Measurements from ENCODE around the gene TRMT2B.
A peak's percentile ranks its signal among the peaks of the same experiment; 100 is the strongest.
"Not testable (repeated sequence)": the region's sequence is repeated elsewhere in the genome, so short reads cannot be mapped to it uniquely, and the experiment has no call there.

Gene TRMT2B

GRCh38 chrX:100999451-100999850 is 52.5 kb downstream of the TRMT2B start:
- no peak for DNase-seq (ENCODE audit: low read depth in 2 of 2)

- peak in 1 of 2 experiments; percentile 11 for DNase-seq (ENCODE audit: low read depth in 2 of 2)
These were observed 56.4 kb downstream of the TRMT2B start for GRCh38 chrX:100995469-100995868.

- no peak for DNase-seq (ENCODE audit: low read depth in 2 of 2)
These were observed 57.3 kb downstream of the TRMT2B start for GRCh38 chrX:100994352-100995281.

GRCh38 chrX:100990139-100990538 is 61.8 kb downstream of the TRMT2B start:
- DNase-seq (ENCODE audit: low read depth in 2 of 2) = no peak

- no peak for DNase-seq (ENCODE audit: low read depth in 2 of 2)
These were observed 67.1 kb downstream of the TRMT2B start for GRCh38 chrX:100984818-100985217.

- not testable (repeated sequence) for DNase-seq (ENCODE audit: low read depth in 2 of 2)
These were observed 70.4 kb downstream of the TRMT2B start for GRCh38 chrX:100981498-100981845.

- DNase-seq (ENCODE audit: low read depth in 2 of 2) = no peak
These were observed 71.1 kb downstream of the TRMT2B start for GRCh38 chrX:100980608-100981497.

GRCh38 chrX:100979881-100980607 is 71.9 kb downstream of the TRMT2B start:
- no peak for DNase-seq (ENCODE audit: low read depth in 2 of 2)

- DNase-seq (ENCODE audit: low read depth in 2 of 2) = no peak
These were observed 75.7 kb downstream of the TRMT2B start for GRCh38 chrX:100976211-100976610.

- no peak for DNase-seq (ENCODE audit: low read depth in 2 of 2)
These were observed 76.7 kb downstream of the TRMT2B start for GRCh38 chrX:100975212-100975611.

- DNase-seq (ENCODE audit: low read depth in 2 of 2) = no peak
These were observed 78.5 kb downstream of the TRMT2B start for GRCh38 chrX:100973411-100973810.

- DNase-seq (ENCODE audit: low read depth in 2 of 2) = no peak
These were observed 82.0 kb downstream of the TRMT2B start for GRCh38 chrX:100969936-100970335.

GRCh38 chrX:100969408-100969807 is 82.5 kb downstream of the TRMT2B start, which contains the start of gene ARL13A:
TSS of gene ARL13A (plus strand) at chrX:100969708. CDS start at chrX:100973690, 3,982 bp downstream.
- DNase-seq (ENCODE audit: low read depth in 2 of 2) = no peak

GRCh38 chrX:100964362-100964761 is 87.5 kb downstream of the TRMT2B start:
- DNase-seq (ENCODE audit: low read depth in 2 of 2) = no peak

- no peak for DNase-seq (ENCODE audit: low read depth in 2 of 2)
These were observed 89.1 kb downstream of the TRMT2B start for GRCh38 chrX:100962811-100963210.

Measured in stimulated activated CD4-positive, alpha-beta T cell treated with anti-CD3 and anti-CD28 coated beads, Interleukin-12 subunit alpha, Interleukin-12 subunit beta, amount 100 ng/mL, for 24 hours (primary cell).